Nephron progenitor cell (in vitro differentiated cells): ENCODE results near the gene RPTOR.
A peak's percentile ranks its signal among the peaks of the same experiment; 100 is the strongest.

Experiments used
- DNase-seq: peaks from one replicate; pipeline ENCODE4 v3.0.0; 2021
- H3K27ac Mint-ChIP-seq: 2 replicates; pipeline ENCODE4 v1.8.0; 2021; ENCODE audit warnings: mild to moderate bottlenecking, moderate library complexity, mixed read lengths
- H3K27me3 Mint-ChIP-seq: 2 replicates; pipeline ENCODE4 v1.8.0; 2021; ENCODE audit warnings: mild to moderate bottlenecking, low read depth, mixed read lengths; ENCODE audit not compliant: poor library complexity
- H3K36me3 Mint-ChIP-seq: 2 replicates; pipeline ENCODE4 v1.8.0; 2021; ENCODE audit warnings: low read depth, mixed read lengths
- H3K4me1 Mint-ChIP-seq: 2 replicates; pipeline ENCODE4 v1.8.0; 2021; ENCODE audit warnings: mixed read lengths
- H3K4me3 Mint-ChIP-seq: 2 replicates; pipeline ENCODE4 v1.8.0; 2021; ENCODE audit warnings: mild to moderate bottlenecking, moderate library complexity, mixed read lengths
- H3K9me3 Mint-ChIP-seq: 2 replicates; pipeline ENCODE4 v1.8.0; 2021; ENCODE audit warnings: mild to moderate bottlenecking, moderate library complexity, mixed read lengths
- TF ChIP-seq, protein P1 (sequence below): fragments of 200-600 bp; sonication (generic); IDR thresholded peaks from 2 replicates; pipeline ENCODE4 v1.5.0; 2021; ENCODE audit warnings: antibody characterized with exemption

RPTOR gene

GRCh38 chr17:80745183-80745582 lies 200.5 kb downstream of the RPTOR start:
- Mint-ChIP-seq H3K4me3 (no peak overlapping the region), H3K4me1 (peaks cover 22% of the 10 kb centered on the region), H3K27ac (no peak overlapping the region), H3K9me3 (peaks cover 17% of the 10 kb centered on the region), H3K27me3 (peaks cover 4% of the 10 kb centered on the region), H3K36me3 (peaks cover 40% of the 10 kb centered on the region)
- DNase-seq: no peak
- TF ChIP-seq, protein P1, sequence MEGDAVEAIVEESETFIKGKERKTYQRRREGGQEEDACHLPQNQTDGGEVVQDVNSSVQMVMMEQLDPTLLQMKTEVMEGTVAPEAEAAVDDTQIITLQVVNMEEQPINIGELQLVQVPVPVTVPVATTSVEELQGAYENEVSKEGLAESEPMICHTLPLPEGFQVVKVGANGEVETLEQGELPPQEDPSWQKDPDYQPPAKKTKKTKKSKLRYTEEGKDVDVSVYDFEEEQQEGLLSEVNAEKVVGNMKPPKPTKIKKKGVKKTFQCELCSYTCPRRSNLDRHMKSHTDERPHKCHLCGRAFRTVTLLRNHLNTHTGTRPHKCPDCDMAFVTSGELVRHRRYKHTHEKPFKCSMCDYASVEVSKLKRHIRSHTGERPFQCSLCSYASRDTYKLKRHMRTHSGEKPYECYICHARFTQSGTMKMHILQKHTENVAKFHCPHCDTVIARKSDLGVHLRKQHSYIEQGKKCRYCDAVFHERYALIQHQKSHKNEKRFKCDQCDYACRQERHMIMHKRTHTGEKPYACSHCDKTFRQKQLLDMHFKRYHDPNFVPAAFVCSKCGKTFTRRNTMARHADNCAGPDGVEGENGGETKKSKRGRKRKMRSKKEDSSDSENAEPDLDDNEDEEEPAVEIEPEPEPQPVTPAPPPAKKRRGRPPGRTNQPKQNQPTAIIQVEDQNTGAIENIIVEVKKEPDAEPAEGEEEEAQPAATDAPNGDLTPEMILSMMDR: no peak

DNA sequence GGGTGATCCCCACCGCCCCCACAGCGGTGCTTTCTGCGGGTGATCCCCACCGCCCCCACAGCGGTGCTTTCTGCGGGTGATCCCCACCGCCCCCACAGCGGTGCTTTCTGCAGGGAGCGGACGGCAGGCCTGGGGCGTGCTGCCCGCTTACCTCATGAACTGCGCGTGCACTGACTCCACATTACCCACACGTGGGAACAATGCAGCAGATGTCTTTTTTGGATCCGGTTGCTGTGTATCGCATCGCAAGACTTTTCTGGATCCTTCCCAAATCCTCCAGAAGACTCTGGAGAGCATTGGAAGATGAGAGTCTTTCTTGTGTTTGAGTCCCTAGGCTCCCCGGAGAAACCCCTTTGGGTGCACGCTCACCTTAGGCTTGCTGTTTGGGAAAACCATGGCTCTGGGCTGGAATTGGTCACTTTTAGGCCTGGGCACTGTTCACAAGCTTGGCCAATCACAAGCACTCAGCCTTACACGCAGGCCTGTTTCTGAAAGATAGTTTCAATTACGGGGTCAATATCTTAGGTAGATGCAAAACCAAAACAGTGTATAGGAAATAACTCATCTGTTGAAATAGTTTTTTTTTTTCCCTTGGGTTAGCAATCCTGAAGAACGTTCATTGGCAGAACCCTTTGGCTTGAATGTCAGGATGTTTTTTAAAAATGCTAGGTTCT lies 201.8 kb downstream of the RPTOR start:
- H3K27me3 Mint-ChIP-seq: peaks cover 4% of the 10 kb centered on the region
- H3K27ac Mint-ChIP-seq: no peak overlapping the region
- H3K4me3 Mint-ChIP-seq: no peak overlapping the region
- peaks cover 25% of the 10 kb centered on the region for H3K4me1 Mint-ChIP-seq
- H3K9me3 Mint-ChIP-seq: peaks cover 5% of the 10 kb centered on the region
- no peak for DNase-seq
- H3K36me3 Mint-ChIP-seq: peaks cover 28% of the 10 kb centered on the region
- TF ChIP-seq, protein P1: no peak

DNA sequence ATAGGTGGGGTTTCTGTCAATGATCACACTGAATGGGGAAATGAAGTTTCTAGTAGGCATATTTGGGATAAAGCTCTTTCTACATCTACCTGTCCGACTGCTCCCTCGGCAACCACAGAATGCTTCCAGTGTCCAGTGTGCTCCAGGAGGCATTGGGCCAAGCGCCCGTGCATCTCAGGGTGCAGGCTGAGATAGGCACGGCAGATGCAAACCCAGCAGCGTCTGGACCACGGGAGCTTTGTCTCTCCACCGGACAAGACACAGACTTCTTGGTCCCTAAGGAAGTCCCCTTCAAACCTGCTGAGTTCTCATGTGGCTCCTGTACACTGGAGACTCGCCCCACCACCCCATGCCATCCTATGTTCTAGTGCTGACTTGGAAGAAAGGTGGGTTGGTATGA lies 202.8 kb downstream of the RPTOR start:
- TF ChIP-seq, protein P1: no peak
- H3K27me3 Mint-ChIP-seq: no peaks in the 10 kb centered on the region
- peaks cover 25% of the 10 kb centered on the region for H3K4me1 Mint-ChIP-seq
- H3K36me3 Mint-ChIP-seq: peaks cover 18% of the 10 kb centered on the region
- H3K9me3 Mint-ChIP-seq: no peaks in the 10 kb centered on the region
- no peak overlapping the region for H3K4me3 Mint-ChIP-seq
- peak overlapping the region; percentile 83 for H3K27ac Mint-ChIP-seq
- no peak for DNase-seq

DNA sequence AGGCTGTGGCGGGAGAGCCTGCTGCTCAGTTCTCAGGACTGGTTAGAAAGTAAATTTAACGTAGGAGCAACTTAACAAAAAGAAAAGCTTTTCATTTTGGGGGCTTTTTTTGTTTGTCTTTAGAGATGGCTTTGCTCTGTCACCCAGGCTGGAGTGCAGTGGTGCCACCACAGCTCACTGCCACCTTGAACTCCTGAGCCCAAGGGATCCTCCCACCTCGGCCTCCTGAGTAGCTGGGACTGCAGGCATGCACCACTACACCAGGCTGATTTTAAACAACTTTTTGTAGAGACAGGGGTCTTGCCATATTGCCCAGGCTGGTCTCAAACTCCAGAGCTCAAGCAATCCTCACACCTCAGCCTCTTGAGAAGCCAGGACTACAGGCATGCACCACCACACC lies 205.0 kb downstream of the RPTOR start:
- Mint-ChIP-seq H3K27me3 (no peaks in the 10 kb centered on the region), H3K4me3 (no peak overlapping the region), H3K27ac (no peak overlapping the region), H3K4me1 (peaks cover 45% of the 10 kb centered on the region), H3K9me3 (no peaks in the 10 kb centered on the region), H3K36me3 (peaks cover 25% of the 10 kb centered on the region)
- TF ChIP-seq, protein P1: no peak
- DNase-seq: no peak

GRCh38 chr17:80750263-80750662 lies 205.6 kb downstream of the RPTOR start:
- no peak overlapping the region for H3K27ac Mint-ChIP-seq
- H3K36me3 Mint-ChIP-seq: peaks cover 28% of the 10 kb centered on the region
- DNase-seq: no peak
- no peak overlapping the region for H3K4me3 Mint-ChIP-seq
- no peaks in the 10 kb centered on the region for H3K9me3 Mint-ChIP-seq
- H3K4me1 Mint-ChIP-seq: peaks cover 48% of the 10 kb centered on the region
- no peaks in the 10 kb centered on the region for H3K27me3 Mint-ChIP-seq
- TF ChIP-seq, protein P1: no peak
